Progenitor cell of endocrine pancreas (in vitro differentiated cells): ENCODE measurements around the gene RAB4A. TPM values are rescaled to one million over a fixed set of nuclear protein-coding genes. Genes with fewer than 3 reads are reported as not detected.

ENCODE experiments used
- DNase-seq: peaks from one replicate; pipeline ENCODE4 v3.0.0; 2021; ENCODE audit warnings: low spot score; ENCODE audit not compliant: unreplicated experiment
- H3K27ac Mint-ChIP-seq: 2 replicates; pipeline ENCODE4 v1.8.0; 2021; ENCODE audit warnings: mild to moderate bottlenecking, moderate library complexity, mixed read lengths
- H3K27me3 Mint-ChIP-seq: 2 replicates; pipeline ENCODE4 v1.8.0; 2021; ENCODE audit warnings: mixed read lengths
- H3K36me3 Mint-ChIP-seq: 2 replicates; pipeline ENCODE4 v1.8.0; 2022; ENCODE audit warnings: mixed read lengths; ENCODE audit not compliant: insufficient read depth
- H3K4me1 Mint-ChIP-seq: 2 replicates; pipeline ENCODE4 v1.8.0; 2021; ENCODE audit warnings: low read depth, mixed read lengths
- H3K4me3 Mint-ChIP-seq: 2 replicates; pipeline ENCODE4 v1.8.0; 2021; ENCODE audit warnings: low read depth, mild to moderate bottlenecking, moderate library complexity, mixed read lengths
- H3K9me3 Mint-ChIP-seq: 2 replicates; pipeline ENCODE4 v1.8.0; 2021; ENCODE audit warnings: low read depth, mixed read lengths
- CTCF ChIP-seq: fragments of 200-600 bp; sonication (generic); IDR thresholded peaks from one replicate; pipeline ENCODE4 v1.5.0; 2021; ENCODE audit warnings: antibody characterized with exemption, mild to moderate bottlenecking; ENCODE audit not compliant: unreplicated experiment
- total RNA-seq: library from RNA; stranded (reverse); gene quantifications from 2 replicates; pipeline ENCODE4 v1.2.1, GENCODE V29; 2021

RAB4A gene
- total RNA-seq, 1 donor from 2014 or later: 130 TPM

- Mint-ChIP-seq H3K36me3 (no peaks in the 10 kb centered on the region), H3K9me3 (peaks cover 3% of the 10 kb centered on the region), H3K4me1 (no peaks in the 10 kb centered on the region), H3K27ac (no peak overlapping the region), H3K4me3 (no peak overlapping the region), H3K27me3 (peaks cover 6% of the 10 kb centered on the region)
- DNase-seq: no peak
- no peak for TF ChIP-seq CTCF
Measured at GRCh38 chr1:229354226-229354625, 83.3 kb downstream of the RAB4A start.

Other genes with a start within 250 kb of the RAB4A start
- 10.5 and 10.9 TPM in 2 replicates for gene CCSAP, start 71.9 kb downstream of the RAB4A start, total RNA-seq
- gene ACTA1, start 163.0 kb downstream of the RAB4A start, total RNA-seq: 1.8 and 2.5 TPM in 2 replicates
- 53.5 and 54.6 TPM in 2 replicates for gene NUP133, start 237.2 kb downstream of the RAB4A start, total RNA-seq